Upper lobe of left lung (tissue), 4 donors: ENCODE results near the gene TRAP1.

Experiments used
- POLR2A ChIP-seq, 4 donors: fragments of 450-650 bp; IDR thresholded peaks; one replicate each; pipeline ENCODE4 v1.5.1; 2016 to 2017; ENCODE audit warnings: antibody characterized with exemption in 4 of 4, mild to moderate bottlenecking in 2 of 4
- POLR2AphosphoS5 ChIP-seq, 2 donors: sonication (generic); formaldehyde crosslinking; IDR thresholded peaks; one replicate each; pipeline ENCODE4 v1.5.1; 2017; ENCODE audit warnings: antibody characterized with exemption in 2 of 2
- TF ChIP-seq, protein P1 (sequence below), 6 experiments: fragments of 450-650 bp in 4 of 6; fragments of 200-600 bp in 2 of 6; sonication (generic) in 2 of 6; IDR thresholded peaks; one replicate each; pipeline ENCODE4 v1.5.1; 2016 to 2019; ENCODE audit warnings: antibody characterized with exemption in 6 of 6

- TF ChIP-seq, protein P1, sequence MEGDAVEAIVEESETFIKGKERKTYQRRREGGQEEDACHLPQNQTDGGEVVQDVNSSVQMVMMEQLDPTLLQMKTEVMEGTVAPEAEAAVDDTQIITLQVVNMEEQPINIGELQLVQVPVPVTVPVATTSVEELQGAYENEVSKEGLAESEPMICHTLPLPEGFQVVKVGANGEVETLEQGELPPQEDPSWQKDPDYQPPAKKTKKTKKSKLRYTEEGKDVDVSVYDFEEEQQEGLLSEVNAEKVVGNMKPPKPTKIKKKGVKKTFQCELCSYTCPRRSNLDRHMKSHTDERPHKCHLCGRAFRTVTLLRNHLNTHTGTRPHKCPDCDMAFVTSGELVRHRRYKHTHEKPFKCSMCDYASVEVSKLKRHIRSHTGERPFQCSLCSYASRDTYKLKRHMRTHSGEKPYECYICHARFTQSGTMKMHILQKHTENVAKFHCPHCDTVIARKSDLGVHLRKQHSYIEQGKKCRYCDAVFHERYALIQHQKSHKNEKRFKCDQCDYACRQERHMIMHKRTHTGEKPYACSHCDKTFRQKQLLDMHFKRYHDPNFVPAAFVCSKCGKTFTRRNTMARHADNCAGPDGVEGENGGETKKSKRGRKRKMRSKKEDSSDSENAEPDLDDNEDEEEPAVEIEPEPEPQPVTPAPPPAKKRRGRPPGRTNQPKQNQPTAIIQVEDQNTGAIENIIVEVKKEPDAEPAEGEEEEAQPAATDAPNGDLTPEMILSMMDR (IDR thresholded peaks at IDR 0.05) = no peak
- TF ChIP-seq POLR2A (IDR thresholded peaks at IDR 0.05) = no peak
- no peak for TF ChIP-seq POLR2AphosphoS5 (IDR thresholded peaks at IDR 0.05)
Observed at GRCh38 chr16:3640207-3640606, 77.1 kb downstream of the TRAP1 start.
